Testis (tissue), 3 donors: Measurements from ENCODE around the gene PLAAT3. TPM values are rescaled to one million over a fixed set of nuclear protein-coding genes. Genes with fewer than 3 reads are reported as not detected.
"Not testable (repeated sequence)": the region's sequence is repeated elsewhere in the genome, so short reads cannot be mapped to it uniquely, and the experiment has no call there.

ENCODE experiments used
- DNase-seq: peaks from one replicate; pipeline ENCODE4 v3.0.0-alpha.2; 2019
- H3K27ac ChIP-seq, 2 donors: fragments of 200-600 bp; sonication (generic); one replicate each; pipeline ENCODE4 v1.5.1; 2019
- H3K27me3 ChIP-seq: fragments of 200-600 bp; sonication (generic); one replicate; pipeline ENCODE4 v1.5.1; 2019
- H3K36me3 ChIP-seq: fragments of 200-600 bp; sonication (generic); one replicate; pipeline ENCODE4 v1.5.1; 2017; ENCODE audit warnings: low read depth; ENCODE audit errors: missing control alignments
- H3K4me1 ChIP-seq: fragments of 200-600 bp; sonication (generic); one replicate; pipeline ENCODE4 v1.5.1; 2019
- H3K4me3 ChIP-seq, 2 donors: fragments of 200-600 bp; sonication (generic); one replicate each; pipeline ENCODE4 v1.5.1; 2017 to 2019
- H3K9me3 ChIP-seq: fragments of 200-600 bp; sonication (generic); one replicate; pipeline ENCODE4 v1.5.1; 2017
- POLR2A ChIP-seq: fragments of 450-650 bp; IDR thresholded peaks from one replicate; pipeline ENCODE4 v1.6.1; 2017; ENCODE audit warnings: antibody characterized with exemption, mild to moderate bottlenecking, moderate library complexity
- WGBS, 2 donors: methylation state at CpG; one replicate each; pipeline ENCODE4 v1.1.5; 2018; 5-methylcytosine and 5-hydroxymethylcytosine counted together
- intact Hi-C: fragments of 100-400 bp; cut with DNase I; formaldehyde crosslinking; loops from one replicate; pipeline ENCODE4 v1.15.1; 2023; ENCODE audit warnings: low total_unique reads
- polyA plus RNA-seq: library from polyadenylated mRNA; stranded (reverse); fragments of 350-450 nt; fragmentation: Illumina TruSeq; extraction: RNeasy Lipid Tissue Mini Kit (QIAGEN cat#74804); gene quantifications from one replicate; pipeline ENCODE4 v1.2.3, GENCODE V29; 2014; ENCODE audit warnings: low read depth, low replicate concordance; ENCODE audit not compliant: insufficient read depth
- total RNA-seq, 2 donors: library from RNA; depleted of rRNA; stranded (reverse); fragments of >200 nt; gene quantifications; one replicate each; pipeline ENCODE4 v1.2.3, GENCODE V29; 2016
- TF ChIP-seq, protein P1 (sequence below), 3 experiments: fragments of 450-650 bp in 2 of 3; fragments of 200-600 bp in 1 of 3; sonication (generic) in 1 of 3; IDR thresholded peaks; one replicate each; pipeline ENCODE4 v1.5.1; 2016 to 2019; ENCODE audit warnings: antibody characterized with exemption in 3 of 3, mild to moderate bottlenecking in 2 of 3, moderate library complexity in 1 of 3

The PLAAT3 gene
- total and polyA plus RNA-seq, 3 donors from 2014 or later = 136 to 301 (median 147) TPM

DNA sequence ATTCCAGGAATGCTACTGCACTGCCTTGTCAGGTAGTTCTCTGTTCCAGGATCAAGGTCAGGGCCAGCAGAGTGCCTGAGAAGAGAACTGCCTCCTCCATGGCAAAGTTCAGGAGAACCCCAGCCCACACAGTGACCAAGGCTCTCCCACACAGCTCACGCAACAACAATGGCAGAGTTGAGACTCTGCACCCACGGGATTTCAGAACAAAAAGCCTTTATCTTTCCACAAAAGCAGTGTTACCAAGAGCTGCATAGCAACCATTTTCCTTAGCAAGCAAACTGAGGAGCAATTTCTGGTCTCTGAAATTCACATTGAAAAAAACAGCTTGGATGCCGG is 11.1 kb downstream of the PLAAT3 start:
- peak overlapping the region in 1 of 2 donors; percentile 71 for H3K27ac ChIP-seq
- H3K36me3 ChIP-seq = no peaks in the 10 kb centered on the region
- no peaks in the 10 kb centered on the region for H3K27me3 ChIP-seq
- peak; percentile 93 for DNase-seq
- H3K4me1 ChIP-seq = peaks cover 14% of the 10 kb centered on the region
- intact Hi-C loops = no loop called here
- no peaks in the 10 kb centered on the region for H3K9me3 ChIP-seq
- no peak for TF ChIP-seq POLR2A
- TF ChIP-seq, protein P1, sequence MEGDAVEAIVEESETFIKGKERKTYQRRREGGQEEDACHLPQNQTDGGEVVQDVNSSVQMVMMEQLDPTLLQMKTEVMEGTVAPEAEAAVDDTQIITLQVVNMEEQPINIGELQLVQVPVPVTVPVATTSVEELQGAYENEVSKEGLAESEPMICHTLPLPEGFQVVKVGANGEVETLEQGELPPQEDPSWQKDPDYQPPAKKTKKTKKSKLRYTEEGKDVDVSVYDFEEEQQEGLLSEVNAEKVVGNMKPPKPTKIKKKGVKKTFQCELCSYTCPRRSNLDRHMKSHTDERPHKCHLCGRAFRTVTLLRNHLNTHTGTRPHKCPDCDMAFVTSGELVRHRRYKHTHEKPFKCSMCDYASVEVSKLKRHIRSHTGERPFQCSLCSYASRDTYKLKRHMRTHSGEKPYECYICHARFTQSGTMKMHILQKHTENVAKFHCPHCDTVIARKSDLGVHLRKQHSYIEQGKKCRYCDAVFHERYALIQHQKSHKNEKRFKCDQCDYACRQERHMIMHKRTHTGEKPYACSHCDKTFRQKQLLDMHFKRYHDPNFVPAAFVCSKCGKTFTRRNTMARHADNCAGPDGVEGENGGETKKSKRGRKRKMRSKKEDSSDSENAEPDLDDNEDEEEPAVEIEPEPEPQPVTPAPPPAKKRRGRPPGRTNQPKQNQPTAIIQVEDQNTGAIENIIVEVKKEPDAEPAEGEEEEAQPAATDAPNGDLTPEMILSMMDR (IDR thresholded peaks at IDR 0.05) = no peak
- no peak overlapping the region for H3K4me3 ChIP-seq
- 42 to 58% methylated on average over 3 of the region's 3 CpGs for WGBS, 2 donors

DNA sequence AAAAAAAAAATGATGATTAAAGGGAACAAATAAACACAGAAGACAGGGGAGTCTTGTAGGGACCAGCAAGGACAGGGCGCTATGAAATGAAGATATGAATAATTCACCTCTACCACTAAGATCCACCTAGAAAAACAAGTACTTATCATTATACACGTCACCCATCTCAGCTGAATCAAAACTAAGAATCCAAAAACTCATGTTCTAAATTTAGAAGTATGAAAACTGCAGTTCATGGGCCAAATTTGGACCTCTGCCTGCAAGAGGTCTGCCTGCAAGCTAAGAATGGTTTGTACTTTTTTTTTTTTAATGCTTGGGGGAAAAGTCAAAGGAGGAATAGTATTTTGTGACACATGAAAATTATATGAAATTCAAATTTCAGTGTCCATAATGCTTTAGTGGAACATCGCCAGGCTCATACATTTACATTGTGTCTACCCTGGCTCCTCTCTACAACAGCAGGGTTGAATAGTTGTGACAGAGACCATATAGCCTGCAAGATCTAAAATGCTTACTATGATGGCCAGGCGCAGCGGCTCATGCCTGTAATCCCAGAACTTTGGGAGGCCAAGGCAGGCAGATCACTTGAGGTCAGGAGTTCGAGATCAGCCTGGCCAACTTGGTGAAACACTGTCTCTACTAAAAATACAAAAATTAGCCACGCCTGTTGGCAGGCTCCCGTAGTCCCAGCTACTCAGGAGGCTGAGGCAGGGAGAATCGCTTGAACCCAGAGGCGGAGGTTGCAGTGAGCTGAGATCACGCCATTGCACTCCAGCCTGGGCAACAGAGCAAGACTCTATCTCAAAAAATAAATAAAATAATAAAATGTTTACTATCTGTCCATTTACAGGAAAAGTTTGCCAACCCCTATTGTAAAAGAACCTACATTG is 11.7 kb downstream of the PLAAT3 start:
- Histone ChIP-seq H3K27ac (peak overlapping the region; percentile 44 to 71), H3K4me1 (peaks cover 12% of the 10 kb centered on the region)
- 46 to 65% methylated on average over 11 of the region's 11 CpGs for WGBS, 2 donors
- H3K36me3 ChIP-seq, H3K9me3 ChIP-seq, H3K4me3 ChIP-seq, intact Hi-C loops, H3K27me3 ChIP-seq: not testable (repeated sequence)
- DNase-seq = peak; percentile 75

DNA sequence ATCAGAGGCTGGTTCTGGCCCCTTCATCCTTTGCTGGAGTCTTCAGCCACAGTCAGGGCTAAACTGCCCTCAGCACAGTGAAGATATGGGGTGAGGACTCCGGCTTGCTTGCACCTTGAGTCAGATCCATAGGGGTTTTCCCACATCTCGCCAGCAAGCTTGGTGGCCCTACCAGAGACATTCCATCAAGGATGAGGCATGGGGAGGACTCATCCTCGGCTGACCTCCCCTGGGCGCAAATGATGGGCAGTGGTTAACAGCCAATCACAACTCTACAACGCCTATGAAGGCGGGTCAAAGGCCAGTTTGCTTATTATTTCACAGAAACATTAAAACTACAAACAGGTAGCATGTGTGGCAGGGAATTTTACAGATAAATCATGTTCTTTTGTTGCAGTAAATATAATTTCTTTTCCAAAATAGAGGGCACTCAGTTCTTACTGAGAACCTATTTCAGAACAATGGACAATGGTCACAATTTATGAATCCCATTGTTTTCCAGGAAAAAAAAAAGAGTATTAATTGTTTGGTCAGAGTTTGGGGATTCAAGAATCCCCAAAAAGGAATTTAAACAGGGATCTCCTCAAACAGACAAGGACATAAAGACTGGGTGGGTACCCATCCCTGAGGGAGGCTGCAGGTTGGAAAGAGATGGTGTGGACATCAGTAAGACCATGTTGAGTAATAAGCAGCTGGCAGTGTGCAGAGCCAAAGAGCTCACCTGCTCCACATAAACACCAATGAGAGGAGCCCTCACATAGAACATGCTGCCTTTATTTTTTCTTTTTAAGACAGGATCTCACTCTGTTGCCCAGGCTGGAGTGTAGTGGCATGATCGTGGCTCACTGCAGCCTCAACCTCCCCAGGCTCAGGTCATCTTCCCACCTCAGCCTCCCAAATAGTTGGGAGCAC is 14.8 kb downstream of the PLAAT3 start:
- 74 to 92% methylated on average over 5 to 7 of the region's 7 CpGs for whole genome bisulfite sequencing, 2 donors
- no peak for DNase-seq
- intact Hi-C loops = no loop called here
- Histone ChIP-seq H3K4me3 (no peak overlapping the region), H3K27me3 (no peaks in the 10 kb centered on the region), H3K9me3 (no peaks in the 10 kb centered on the region), H3K36me3 (no peaks in the 10 kb centered on the region), H3K27ac (no peak overlapping the region), H3K4me1 (peaks cover 12% of the 10 kb centered on the region)
- TF ChIP-seq, protein P1 (IDR thresholded peaks at IDR 0.05) = no peak
- TF ChIP-seq POLR2A = no peak

DNA sequence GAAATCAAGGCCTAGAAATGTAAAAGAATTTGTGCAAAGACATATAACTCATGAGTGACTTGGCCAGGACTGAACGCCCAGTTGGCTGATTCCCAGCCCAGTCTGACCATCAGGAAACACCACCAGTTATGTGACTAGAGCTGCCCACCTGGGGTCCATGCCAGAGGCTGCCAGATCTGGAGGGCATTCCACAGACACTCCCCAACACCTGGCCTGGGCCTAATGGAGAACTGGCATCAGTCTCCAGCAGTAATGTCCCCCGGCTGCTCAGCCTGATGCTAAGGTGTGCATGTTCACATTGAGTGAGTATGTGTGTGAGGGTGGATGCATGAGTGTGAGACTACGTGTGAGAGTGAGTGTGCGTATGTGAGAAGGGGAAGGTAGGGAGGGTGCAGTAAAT is 15.7 kb downstream of the PLAAT3 start:
- Histone ChIP-seq H3K9me3 (no peaks in the 10 kb centered on the region), H3K4me1 (peaks cover 12% of the 10 kb centered on the region), H3K27me3 (no peaks in the 10 kb centered on the region), H3K4me3 (no peak overlapping the region), H3K27ac (no peak overlapping the region), H3K36me3 (no peaks in the 10 kb centered on the region)
- DNase-seq = no peak
- WGBS, 2 donors = 84 to 90% methylated on average over 4 of the region's 4 CpGs
- TF ChIP-seq POLR2A = no peak
- TF ChIP-seq, protein P1 (IDR thresholded peaks at IDR 0.05) = no peak
- intact Hi-C loops = no loop called here

DNA sequence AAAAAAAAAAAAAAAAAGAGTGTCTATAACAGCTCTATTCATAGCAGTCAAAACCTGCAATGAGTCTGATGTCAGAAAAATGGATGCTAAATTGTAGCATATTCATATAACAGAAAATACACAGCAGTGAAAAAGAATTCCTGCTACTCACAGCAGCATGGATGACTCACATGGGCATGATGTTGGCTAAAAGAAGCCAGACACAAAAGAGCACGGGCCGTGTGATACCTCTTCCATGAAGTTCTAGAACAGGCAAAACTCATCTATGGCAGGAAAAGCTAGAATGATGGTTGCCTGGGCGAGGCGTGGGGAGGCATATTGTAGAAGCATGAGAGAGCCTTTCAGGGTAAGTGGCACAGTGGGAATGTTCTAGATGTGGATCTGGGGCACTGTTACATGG is 18.9 kb downstream of the PLAAT3 start:
- Histone ChIP-seq H3K36me3 (no peaks in the 10 kb centered on the region), H3K27ac (no peak overlapping the region), H3K9me3 (no peaks in the 10 kb centered on the region), H3K4me1 (peaks cover 3% of the 10 kb centered on the region), H3K4me3 (no peak overlapping the region), H3K27me3 (no peaks in the 10 kb centered on the region)
- intact Hi-C loops = no loop called here
- WGBS, 2 donors = 89 to 94% methylated on average over 4 of the region's 4 CpGs
- TF ChIP-seq, protein P1 (IDR thresholded peaks at IDR 0.05) = no peak
- TF ChIP-seq POLR2A = no peak
- DNase-seq = peak; percentile 10
